Measurements from ENCODE around the gene MEF2C. TPM values are rescaled to one million over a fixed set of nuclear protein-coding genes. Genes with fewer than 3 reads are reported as not detected.

The MEF2C gene
- polyA plus RNA-seq, 2 donors = 1.6 to 1.7 TPM

- no peaks in the 10 kb centered on the region for H3K4me1 ChIP-seq (ENCODE audit: control insufficient read depth in 2 of 2, insufficient read depth in 2 of 2, low read length in 1 of 2)
Measured at GRCh38 chr5:88741964-88742363, 141.0 kb downstream of the MEF2C start.

GRCh38 chr5:88740604-88741185 is 142.3 kb downstream of the MEF2C start:
- Histone ChIP-seq H3K4me1 (ENCODE audit: control insufficient read depth in 2 of 2, insufficient read depth in 2 of 2, low read length in 1 of 2) (no peaks in the 10 kb centered on the region), H3K4me3 (ENCODE audit: low read depth in 1 of 2, low read length in 2 of 2) (no peak overlapping the region), H3K27me3 (ENCODE audit: control insufficient read depth in 1 of 2, insufficient read depth in 2 of 2, low read length in 2 of 2) (no peaks in the 10 kb centered on the region), H3K36me3 (ENCODE audit: control insufficient read depth in 2 of 2, insufficient read depth in 2 of 2, low read length in 1 of 2) (no peaks in the 10 kb centered on the region), H3K9me3 (ENCODE audit: control insufficient read depth in 2 of 2, insufficient read depth in 1 of 2, low read depth in 1 of 2, low read length in 1 of 2) (no peaks in the 10 kb centered on the region), H3K27ac (ENCODE audit: low read depth in 2 of 2, low read length in 1 of 2) (no peak overlapping the region)
- WGBS, 2 donors = 67 to 76% methylated on average over 5 of the region's 5 CpGs

More at GRCh38 chr5:88741964-88742363, 141.0 kb downstream of the MEF2C start:
- no peak overlapping the region for H3K4me3 ChIP-seq (ENCODE audit: low read depth in 1 of 2, low read length in 2 of 2)
- H3K27ac ChIP-seq (ENCODE audit: low read depth in 2 of 2, low read length in 1 of 2) = no peak overlapping the region
- no peaks in the 10 kb centered on the region for H3K9me3 ChIP-seq (ENCODE audit: control insufficient read depth in 2 of 2, insufficient read depth in 1 of 2, low read depth in 1 of 2, low read length in 1 of 2)
- WGBS, 2 donors = 60 to 71% methylated on average over 1 of the region's 1 CpG
- no peaks in the 10 kb centered on the region for H3K36me3 ChIP-seq (ENCODE audit: control insufficient read depth in 2 of 2, insufficient read depth in 2 of 2, low read length in 1 of 2)
- H3K27me3 ChIP-seq (ENCODE audit: control insufficient read depth in 1 of 2, insufficient read depth in 2 of 2, low read length in 2 of 2) = no peaks in the 10 kb centered on the region

GRCh38 chr5:88736494-88736893 is 146.5 kb downstream of the MEF2C start:
- Histone ChIP-seq H3K4me1 (ENCODE audit: control insufficient read depth in 2 of 2, insufficient read depth in 2 of 2, low read length in 1 of 2) (no peaks in the 10 kb centered on the region), H3K9me3 (ENCODE audit: control insufficient read depth in 2 of 2, insufficient read depth in 1 of 2, low read depth in 1 of 2, low read length in 1 of 2) (no peaks in the 10 kb centered on the region), H3K27me3 (ENCODE audit: control insufficient read depth in 1 of 2, insufficient read depth in 2 of 2, low read length in 2 of 2) (no peaks in the 10 kb centered on the region), H3K36me3 (ENCODE audit: control insufficient read depth in 2 of 2, insufficient read depth in 2 of 2, low read length in 1 of 2) (no peaks in the 10 kb centered on the region), H3K4me3 (ENCODE audit: low read depth in 1 of 2, low read length in 2 of 2) (no peak overlapping the region), H3K27ac (ENCODE audit: low read depth in 2 of 2, low read length in 1 of 2) (no peak overlapping the region)
- WGBS, 2 donors = 93% methylated on average over 1 of the region's 2 CpGs

- Histone ChIP-seq H3K36me3 (ENCODE audit: control insufficient read depth in 2 of 2, insufficient read depth in 2 of 2, low read length in 1 of 2) (no peaks in the 10 kb centered on the region), H3K27me3 (ENCODE audit: control insufficient read depth in 1 of 2, insufficient read depth in 2 of 2, low read length in 2 of 2) (no peaks in the 10 kb centered on the region), H3K4me1 (ENCODE audit: control insufficient read depth in 2 of 2, insufficient read depth in 2 of 2, low read length in 1 of 2) (no peaks in the 10 kb centered on the region), H3K4me3 (ENCODE audit: low read depth in 1 of 2, low read length in 2 of 2) (no peak overlapping the region), H3K27ac (ENCODE audit: low read depth in 2 of 2, low read length in 1 of 2) (no peak overlapping the region), H3K9me3 (ENCODE audit: control insufficient read depth in 2 of 2, insufficient read depth in 1 of 2, low read depth in 1 of 2, low read length in 1 of 2) (no peaks in the 10 kb centered on the region)
- WGBS, 2 donors = 85 to 87% methylated on average over 7 of the region's 7 CpGs
Measured at GRCh38 chr5:88734983-88735382, 148.0 kb downstream of the MEF2C start.

GRCh38 chr5:88734191-88734640 is 148.8 kb downstream of the MEF2C start:
- Histone ChIP-seq H3K4me3 (ENCODE audit: low read depth in 1 of 2, low read length in 2 of 2) (no peak overlapping the region), H3K36me3 (ENCODE audit: control insufficient read depth in 2 of 2, insufficient read depth in 2 of 2, low read length in 1 of 2) (no peaks in the 10 kb centered on the region), H3K27me3 (ENCODE audit: control insufficient read depth in 1 of 2, insufficient read depth in 2 of 2, low read length in 2 of 2) (no peaks in the 10 kb centered on the region), H3K9me3 (ENCODE audit: control insufficient read depth in 2 of 2, insufficient read depth in 1 of 2, low read depth in 1 of 2, low read length in 1 of 2) (no peaks in the 10 kb centered on the region), H3K27ac (ENCODE audit: low read depth in 2 of 2, low read length in 1 of 2) (no peak overlapping the region), H3K4me1 (ENCODE audit: control insufficient read depth in 2 of 2, insufficient read depth in 2 of 2, low read length in 1 of 2) (no peaks in the 10 kb centered on the region)
- 60 to 62% methylated on average over 6 of the region's 6 CpGs for WGBS, 2 donors

GRCh38 chr5:88732862-88733261 is 150.1 kb downstream of the MEF2C start:
- Histone ChIP-seq H3K4me3 (ENCODE audit: low read depth in 1 of 2, low read length in 2 of 2) (no peak overlapping the region), H3K36me3 (ENCODE audit: control insufficient read depth in 2 of 2, insufficient read depth in 2 of 2, low read length in 1 of 2) (no peaks in the 10 kb centered on the region), H3K9me3 (ENCODE audit: control insufficient read depth in 2 of 2, insufficient read depth in 1 of 2, low read depth in 1 of 2, low read length in 1 of 2) (no peaks in the 10 kb centered on the region), H3K27ac (ENCODE audit: low read depth in 2 of 2, low read length in 1 of 2) (no peak overlapping the region), H3K27me3 (ENCODE audit: control insufficient read depth in 1 of 2, insufficient read depth in 2 of 2, low read length in 2 of 2) (no peaks in the 10 kb centered on the region), H3K4me1 (ENCODE audit: control insufficient read depth in 2 of 2, insufficient read depth in 2 of 2, low read length in 1 of 2) (no peaks in the 10 kb centered on the region)
- WGBS, 2 donors = 89 to 93% methylated on average over 2 of the region's 2 CpGs

GRCh38 chr5:88732181-88732633 is 150.8 kb downstream of the MEF2C start:
- 76 to 82% methylated on average over 5 of the region's 5 CpGs for WGBS, 2 donors
- Histone ChIP-seq H3K9me3 (ENCODE audit: control insufficient read depth in 2 of 2, insufficient read depth in 1 of 2, low read depth in 1 of 2, low read length in 1 of 2) (no peaks in the 10 kb centered on the region), H3K4me1 (ENCODE audit: control insufficient read depth in 2 of 2, insufficient read depth in 2 of 2, low read length in 1 of 2) (no peaks in the 10 kb centered on the region)

GRCh38 chr5:88729829-88730182 is 153.2 kb downstream of the MEF2C start:
- H3K27ac ChIP-seq (ENCODE audit: low read depth in 2 of 2, low read length in 1 of 2) = no peak overlapping the region
- WGBS, 2 donors = 6% methylated on average over 1 of the region's 1 CpG

More at GRCh38 chr5:88732181-88732633, 150.8 kb downstream of the MEF2C start:
- Histone ChIP-seq H3K27ac (ENCODE audit: low read depth in 2 of 2, low read length in 1 of 2) (peak overlapping the region in 1 of 2 donors; percentile 0), H3K36me3 (ENCODE audit: control insufficient read depth in 2 of 2, insufficient read depth in 2 of 2, low read length in 1 of 2) (no peaks in the 10 kb centered on the region), H3K27me3 (ENCODE audit: control insufficient read depth in 1 of 2, insufficient read depth in 2 of 2, low read length in 2 of 2) (no peaks in the 10 kb centered on the region), H3K4me3 (ENCODE audit: low read depth in 1 of 2, low read length in 2 of 2) (no peak overlapping the region)

GRCh38 chr5:88729084-88729828 is 153.7 kb downstream of the MEF2C start:
- WGBS, 2 donors = 63 to 65% methylated on average over 5 of the region's 5 CpGs
- Histone ChIP-seq H3K9me3 (ENCODE audit: control insufficient read depth in 2 of 2, insufficient read depth in 1 of 2, low read depth in 1 of 2, low read length in 1 of 2) (no peaks in the 10 kb centered on the region), H3K36me3 (ENCODE audit: control insufficient read depth in 2 of 2, insufficient read depth in 2 of 2, low read length in 1 of 2) (no peaks in the 10 kb centered on the region), H3K27me3 (ENCODE audit: control insufficient read depth in 1 of 2, insufficient read depth in 2 of 2, low read length in 2 of 2) (no peaks in the 10 kb centered on the region), H3K27ac (ENCODE audit: low read depth in 2 of 2, low read length in 1 of 2) (no peak overlapping the region), H3K4me1 (ENCODE audit: control insufficient read depth in 2 of 2, insufficient read depth in 2 of 2, low read length in 1 of 2) (no peaks in the 10 kb centered on the region), H3K4me3 (ENCODE audit: low read depth in 1 of 2, low read length in 2 of 2) (no peak overlapping the region)

More at GRCh38 chr5:88729829-88730182, 153.2 kb downstream of the MEF2C start:
- H3K9me3 ChIP-seq (ENCODE audit: control insufficient read depth in 2 of 2, insufficient read depth in 1 of 2, low read depth in 1 of 2, low read length in 1 of 2) = no peaks in the 10 kb centered on the region
- H3K4me1 ChIP-seq (ENCODE audit: control insufficient read depth in 2 of 2, insufficient read depth in 2 of 2, low read length in 1 of 2) = no peaks in the 10 kb centered on the region
- H3K27me3 ChIP-seq (ENCODE audit: control insufficient read depth in 1 of 2, insufficient read depth in 2 of 2, low read length in 2 of 2) = no peaks in the 10 kb centered on the region
- no peaks in the 10 kb centered on the region for H3K36me3 ChIP-seq (ENCODE audit: control insufficient read depth in 2 of 2, insufficient read depth in 2 of 2, low read length in 1 of 2)
- no peak overlapping the region for H3K4me3 ChIP-seq (ENCODE audit: low read depth in 1 of 2, low read length in 2 of 2)
